ENCODE measurements around the gene FBXO38.

Gene FBXO38

DNA sequence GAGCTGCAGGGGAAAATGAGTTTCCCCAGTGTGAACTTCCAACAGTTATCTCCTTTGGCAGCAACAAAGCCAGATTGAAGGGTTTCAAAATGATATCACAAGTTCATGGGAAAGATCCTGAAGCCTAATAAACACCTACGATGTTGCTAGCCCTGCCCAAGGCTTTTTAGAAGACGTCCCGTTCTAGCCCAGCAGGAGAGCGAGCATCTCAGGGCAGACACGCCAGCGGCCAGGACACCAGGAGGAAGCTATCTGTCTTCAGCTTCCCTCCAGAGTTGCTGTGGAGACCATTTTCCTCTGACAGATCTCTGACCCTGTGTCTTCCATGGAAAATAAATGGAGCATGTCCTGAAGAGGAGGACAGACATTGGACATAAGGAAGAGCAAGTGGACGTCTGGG, 98.4 kb downstream of the FBXO38 start:
- no peak for DNase-seq (ENCODE audit: low read depth)

GRCh38 chr5:148482697-148483462, 99.1 kb downstream of the FBXO38 start:
- peak; percentile 50 for DNase-seq (ENCODE audit: low read depth)

DNA sequence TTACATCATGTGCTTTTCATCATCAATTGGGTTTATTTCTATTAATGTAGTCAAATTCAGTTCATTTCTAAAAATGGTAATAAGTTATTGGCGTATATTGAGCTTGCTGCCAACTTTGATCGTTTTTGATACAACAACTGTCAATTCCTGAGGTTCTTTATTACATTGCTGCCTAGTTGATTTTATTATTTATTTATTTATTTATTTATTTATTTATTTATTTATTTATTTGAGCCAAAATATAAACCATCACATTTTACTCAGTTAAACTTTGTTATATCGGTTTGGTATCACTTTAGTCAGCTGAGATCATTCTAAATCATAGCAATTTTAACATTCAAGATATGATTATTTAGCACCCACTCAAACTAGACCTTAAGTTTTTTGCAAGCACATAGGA, 100.0 kb downstream of the FBXO38 start:
- no peak for DNase-seq (ENCODE audit: low read depth)

DNA sequence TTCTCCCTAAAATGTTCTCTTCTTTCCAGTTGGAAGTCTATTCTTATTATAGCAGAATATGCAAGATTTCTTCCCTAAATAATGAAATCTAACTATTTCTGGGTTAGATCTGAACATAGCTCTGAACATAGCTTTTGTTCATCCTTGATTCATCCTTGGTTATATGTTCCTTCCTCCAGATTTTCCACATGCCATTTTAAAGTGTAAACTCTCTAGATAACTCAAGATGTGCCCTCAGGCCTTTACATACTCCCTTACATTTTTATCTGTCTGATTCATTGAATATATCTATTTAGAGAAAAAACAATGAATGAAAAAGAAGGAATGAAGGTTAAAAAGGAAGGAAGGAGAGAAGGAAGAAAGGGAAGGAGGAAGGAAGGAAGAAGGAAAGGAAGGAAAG, 100.9 kb downstream of the FBXO38 start:
- DNase-seq (ENCODE audit: low read depth) = peak; percentile 41

DNA sequence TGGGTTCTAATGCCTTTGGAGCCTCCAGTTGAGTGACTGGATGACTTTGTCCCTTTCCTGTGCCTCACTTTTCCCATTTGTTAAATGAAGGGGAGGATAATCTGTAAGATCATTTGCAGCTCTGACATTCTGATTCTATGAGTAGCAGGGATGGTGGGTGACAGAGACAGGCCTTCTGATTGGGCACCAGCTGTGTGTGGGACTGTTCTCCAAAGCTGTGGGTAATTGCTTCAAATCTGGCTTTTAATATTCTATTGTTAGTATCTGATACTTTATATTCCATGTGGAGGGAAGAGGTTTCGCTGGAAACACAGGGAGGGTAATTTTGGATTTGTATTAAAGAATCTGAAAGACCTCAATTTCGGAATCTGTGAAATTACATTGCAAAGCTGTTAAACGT, 102.7 kb downstream of the FBXO38 start:
- DNase-seq (ENCODE audit: low read depth) = no peak

DNA sequence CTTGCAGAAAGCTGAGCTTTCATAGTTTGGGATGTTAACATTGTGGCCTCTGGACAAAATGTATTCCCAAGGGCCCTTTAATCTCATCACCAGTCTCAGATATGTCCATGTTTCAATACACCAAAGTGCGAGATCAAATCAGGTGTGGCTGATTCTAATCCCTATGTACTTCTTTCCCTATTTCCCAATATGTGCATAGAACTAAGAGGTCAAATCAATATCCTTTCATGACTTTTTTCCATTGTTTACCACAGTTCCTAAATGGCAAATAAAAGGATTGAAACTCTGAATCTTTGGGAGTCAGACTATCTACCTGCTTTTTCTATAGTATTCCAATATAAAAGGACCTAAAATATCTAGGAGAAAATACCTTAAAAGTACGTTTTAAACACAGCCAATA, 105.0 kb downstream of the FBXO38 start:
- DNase-seq (ENCODE audit: low read depth) = no peak

- DNase-seq (ENCODE audit: low read depth) = no peak
Measured at GRCh38 chr5:148491015-148491792, 107.4 kb downstream of the FBXO38 start.

DNA sequence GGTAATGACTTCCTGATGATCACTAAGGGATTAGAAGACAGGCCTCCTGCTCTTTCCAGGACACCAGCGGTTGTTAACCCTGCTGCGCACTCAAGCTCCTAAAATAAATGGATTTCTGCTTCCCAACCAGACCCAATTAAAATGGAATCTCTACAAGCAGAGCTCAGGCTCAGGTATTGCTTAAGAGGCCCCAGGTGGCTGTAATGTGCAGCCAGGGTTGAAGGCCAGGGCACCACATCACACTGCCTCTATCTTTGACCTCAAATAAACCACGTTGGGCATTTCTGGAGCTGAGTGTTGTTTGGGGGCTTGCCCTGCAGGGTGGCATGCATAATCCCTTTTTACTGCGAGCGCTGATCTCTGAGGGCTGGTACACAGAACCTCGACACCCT, 108.0 kb downstream of the FBXO38 start:
- no peak for DNase-seq (ENCODE audit: low read depth)

DNA sequence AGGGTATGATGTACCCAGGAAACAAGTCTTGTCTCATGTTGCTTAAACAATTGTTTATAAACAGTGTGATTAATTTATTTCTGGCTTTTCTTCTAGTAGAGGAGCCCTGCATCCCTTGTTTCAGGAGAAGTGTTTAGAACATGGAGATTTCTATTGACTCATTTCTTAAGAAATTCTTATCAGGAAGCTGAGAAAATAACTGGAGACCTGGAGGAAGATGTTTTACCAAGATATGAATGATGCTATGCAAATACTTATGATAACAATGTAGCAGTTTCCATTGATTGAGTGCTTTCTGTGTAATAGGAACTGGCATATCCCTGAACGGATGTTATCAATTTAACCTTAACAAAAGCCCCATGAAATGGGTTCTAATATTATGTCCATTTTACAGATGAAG, 108.6 kb downstream of the FBXO38 start:
- no peak for DNase-seq (ENCODE audit: low read depth)
